Activated naive CD4-positive, alpha-beta T cell treated with Interleukin-2 at 50 U/mL for 16 hours (primary cell): ENCODE results near the gene NEU4.

ENCODE experiments used
- DNase-seq: peaks from one replicate; pipeline ENCODE4 v3.0.0-alpha.2; 2020

NEU4 gene

DNA sequence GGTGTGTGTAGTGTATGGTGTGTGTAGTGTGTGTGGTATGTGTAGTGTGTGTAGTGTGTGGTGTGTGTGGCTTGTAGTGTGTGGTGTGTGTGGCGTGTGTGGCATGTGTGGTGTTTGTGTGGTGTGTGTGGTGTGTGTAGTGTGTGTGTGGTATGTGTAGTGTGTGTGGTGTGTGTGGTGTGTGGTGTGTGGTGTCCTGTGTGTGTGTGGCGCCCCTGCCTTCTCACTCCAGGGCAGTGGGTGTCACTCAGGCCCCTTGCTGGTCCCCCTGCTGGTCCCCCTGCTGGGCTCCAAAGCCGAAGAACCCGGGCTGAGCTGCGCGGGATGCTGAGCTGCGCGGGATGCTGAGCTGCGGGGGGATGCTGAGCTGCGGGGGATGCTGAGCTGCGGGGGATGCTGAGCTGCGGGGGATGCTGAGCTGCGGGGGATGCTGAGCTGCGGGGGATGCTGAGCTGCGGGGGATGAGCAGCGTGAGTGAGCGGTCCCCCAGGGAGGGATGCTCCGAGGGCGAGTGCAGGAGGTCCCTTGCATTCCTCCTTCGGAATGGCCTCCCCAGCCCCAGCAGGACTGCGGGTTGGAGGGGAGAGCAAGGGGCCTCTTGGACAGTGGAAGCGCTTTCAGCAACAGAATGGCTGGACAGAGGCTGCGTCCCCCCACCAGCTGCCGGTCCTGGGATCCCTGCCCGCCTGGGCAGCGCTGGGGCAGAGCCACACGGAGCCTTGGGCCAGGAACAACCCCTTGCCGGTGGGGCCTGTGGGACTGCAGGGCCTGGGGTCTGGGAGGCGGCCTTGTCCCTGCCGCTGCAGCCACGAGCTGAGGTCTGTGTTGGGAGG, 57.2 kb downstream of the NEU4 start:
- no peak for DNase-seq
